ENCODE data around the gene BOLA2B. TPM values are rescaled to one million over a fixed set of nuclear protein-coding genes. Genes with fewer than 3 reads are reported as not detected.

BOLA2B gene
- total RNA-seq, 1 donor from 2014 or later, result 12.5 TPM

Small RNA genes within 50 kb of the gene (small RNA-seq; reads per million reads assigned to genes)
- gene AC106782.4, result not detected

Other genes starting within 250 kb of the BOLA2B start
- 22.5 TPM for gene TMEM219, start 231.6 kb downstream of the BOLA2B start, total RNA-seq
- 49.8 TPM for gene TAOK2, start 219.8 kb downstream of the BOLA2B start, total RNA-seq
- gene HIRIP3, start 198.0 kb downstream of the BOLA2B start, total RNA-seq, result 13.1 TPM
- 27.8 TPM for gene INO80E, start 197.4 kb downstream of the BOLA2B start, total RNA-seq
- 10.5 TPM for gene DOC2A, start 182.6 kb downstream of the BOLA2B start, total RNA-seq
- not detected for gene C16orf92, start 170.5 kb downstream of the BOLA2B start, total RNA-seq
- gene TLCD3B, start 162.4 kb downstream of the BOLA2B start, total RNA-seq, result 12.5 TPM
- gene ALDOA, start 127.9 kb downstream of the BOLA2B start, total RNA-seq, result 57.4 TPM
- 81.4 TPM for gene PPP4C, start 117.7 kb downstream of the BOLA2B start, total RNA-seq
- 0.16 TPM for gene TBX6, start 101.7 kb downstream of the BOLA2B start, total RNA-seq
- gene YPEL3, start 97.5 kb downstream of the BOLA2B start, total RNA-seq, result 21.1 TPM
- 0.47 TPM for gene GDPD3, start 80.1 kb downstream of the BOLA2B start, total RNA-seq
- gene MAPK3, start 70.4 kb downstream of the BOLA2B start, total RNA-seq, result 25.7 TPM
- 15.9 TPM for gene CORO1A, start 10.1 kb downstream of the BOLA2B start, total RNA-seq
- 13.9 TPM for gene SLX1A, start 209 bp upstream of the BOLA2B start, total RNA-seq
- gene SULT1A3, start 5.6 kb upstream of the BOLA2B start, total RNA-seq, result 2.3 TPM
- 0.78 TPM for gene NPIPB13, start 54.8 kb upstream of the BOLA2B start, total RNA-seq
- 39.8 TPM for gene CD2BP2, start 161.6 kb upstream of the BOLA2B start, total RNA-seq
- gene TBC1D10B, start 176.8 kb upstream of the BOLA2B start, total RNA-seq, result 25.6 TPM
- 6.1 TPM for gene MYL11, start 181.1 kb upstream of the BOLA2B start, total RNA-seq
- under 0.01 TPM for gene SEPTIN1, start 188.9 kb upstream of the BOLA2B start, total RNA-seq
- gene ZNF48, start 201.8 kb upstream of the BOLA2B start, total RNA-seq, result 32.0 TPM
- gene ZNF771, start 213.9 kb upstream of the BOLA2B start, total RNA-seq, result 6.9 TPM
- gene DCTPP1, start 236.4 kb upstream of the BOLA2B start, total RNA-seq, result 29.8 TPM

Data from occipital lobe (tissue), 2 donors.